Stomach (tissue), 4 donors: ENCODE measurements around the gene CTSH.

Source experiments
- EP300 ChIP-seq: sonication (generic); formaldehyde crosslinking; IDR thresholded peaks from one replicate; pipeline ENCODE4 v1.6.1; 2017; ENCODE audit warnings: antibody characterized with exemption
- POLR2A ChIP-seq, 4 donors: fragments of 450-650 bp; IDR thresholded peaks; one replicate each; pipeline ENCODE4 v1.6.1; 2016; ENCODE audit warnings: antibody characterized with exemption in 4 of 4, control low read depth in 2 of 4, mild to moderate bottlenecking in 1 of 4, moderate library complexity in 1 of 4
- POLR2AphosphoS5 ChIP-seq, 3 donors: sonication (generic); formaldehyde crosslinking; IDR thresholded peaks; one replicate each; pipeline ENCODE4 v1.6.1; 2016; ENCODE audit warnings: antibody characterized with exemption in 3 of 3
- TF ChIP-seq, protein P1 (sequence below), 7 experiments: fragments of 450-650 bp in 4 of 7; fragments of 200-600 bp in 3 of 7; sonication (generic) in 3 of 7; IDR thresholded peaks; one replicate each; pipeline ENCODE4 v1.5.1; 2016 to 2019; ENCODE audit warnings: antibody characterized with exemption in 7 of 7, control low read depth in 2 of 7, mild to moderate bottlenecking in 1 of 7

DNA sequence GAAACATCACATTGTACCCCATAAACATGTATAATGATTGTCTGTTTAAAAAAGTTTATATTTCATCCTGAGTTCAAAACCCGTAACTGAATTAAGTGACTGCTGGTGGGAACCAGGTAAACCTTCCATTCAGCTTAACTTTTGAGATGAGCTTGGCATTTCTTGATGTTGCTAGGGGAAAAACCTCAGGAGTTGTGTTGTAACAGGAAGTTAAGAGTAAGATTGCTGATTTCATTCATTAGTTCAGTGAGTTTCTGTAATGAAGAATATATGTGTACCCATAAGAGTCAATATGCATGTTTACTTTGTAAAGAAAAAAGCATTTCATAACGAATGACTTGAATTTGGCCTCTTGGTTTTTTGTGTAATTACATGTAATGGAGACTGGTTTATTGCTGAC lies 32.5 kb downstream of the CTSH start:
- TF ChIP-seq POLR2A (IDR thresholded peaks at IDR 0.05) (no peak), EP300 (no peak), POLR2AphosphoS5 (IDR thresholded peaks at IDR 0.05) (no peak)
- TF ChIP-seq, protein P1, sequence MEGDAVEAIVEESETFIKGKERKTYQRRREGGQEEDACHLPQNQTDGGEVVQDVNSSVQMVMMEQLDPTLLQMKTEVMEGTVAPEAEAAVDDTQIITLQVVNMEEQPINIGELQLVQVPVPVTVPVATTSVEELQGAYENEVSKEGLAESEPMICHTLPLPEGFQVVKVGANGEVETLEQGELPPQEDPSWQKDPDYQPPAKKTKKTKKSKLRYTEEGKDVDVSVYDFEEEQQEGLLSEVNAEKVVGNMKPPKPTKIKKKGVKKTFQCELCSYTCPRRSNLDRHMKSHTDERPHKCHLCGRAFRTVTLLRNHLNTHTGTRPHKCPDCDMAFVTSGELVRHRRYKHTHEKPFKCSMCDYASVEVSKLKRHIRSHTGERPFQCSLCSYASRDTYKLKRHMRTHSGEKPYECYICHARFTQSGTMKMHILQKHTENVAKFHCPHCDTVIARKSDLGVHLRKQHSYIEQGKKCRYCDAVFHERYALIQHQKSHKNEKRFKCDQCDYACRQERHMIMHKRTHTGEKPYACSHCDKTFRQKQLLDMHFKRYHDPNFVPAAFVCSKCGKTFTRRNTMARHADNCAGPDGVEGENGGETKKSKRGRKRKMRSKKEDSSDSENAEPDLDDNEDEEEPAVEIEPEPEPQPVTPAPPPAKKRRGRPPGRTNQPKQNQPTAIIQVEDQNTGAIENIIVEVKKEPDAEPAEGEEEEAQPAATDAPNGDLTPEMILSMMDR (IDR thresholded peaks at IDR 0.05) = no peak
